Duodenal mucosa (tissue), 2 donors: Measurements from ENCODE around the gene ATP5F1D.
A peak's percentile ranks its signal among the peaks of the same experiment; 100 is the strongest.

ENCODE experiments used
- H3K27ac ChIP-seq: one replicate; pipeline ENCODE4 v1.7.0; 2013; ENCODE audit warnings: low read depth, low read length
- H3K27me3 ChIP-seq, 2 donors: one replicate each; pipeline ENCODE4 v1.7.0; 2013; ENCODE audit warnings: low read length in 2 of 2, control low read depth in 1 of 2; ENCODE audit not compliant: insufficient read depth in 2 of 2, control insufficient read depth in 1 of 2
- H3K36me3 ChIP-seq, 2 donors: one replicate each; pipeline ENCODE4 v1.7.0; 2013; ENCODE audit warnings: low read length in 2 of 2, control low read depth in 1 of 2; ENCODE audit not compliant: insufficient read depth in 2 of 2, control insufficient read depth in 1 of 2
- H3K4me1 ChIP-seq, 2 donors: one replicate each; pipeline ENCODE4 v1.7.0; 2013; ENCODE audit warnings: low read length in 2 of 2, control low read depth in 1 of 2; ENCODE audit not compliant: insufficient read depth in 2 of 2, control insufficient read depth in 1 of 2
- H3K4me3 ChIP-seq, 2 donors: one replicate each; pipeline ENCODE4 v1.7.0; 2013; ENCODE audit warnings: low read length in 2 of 2, low read depth in 1 of 2
- H3K9ac ChIP-seq, 2 donors: one replicate each; pipeline ENCODE4 v1.7.0; 2013; ENCODE audit warnings: low read length in 2 of 2, low read depth in 1 of 2
- H3K9me3 ChIP-seq, 2 donors: one replicate each; pipeline ENCODE4 v1.7.0; 2013; ENCODE audit warnings: low read length in 2 of 2, control low read depth in 1 of 2; ENCODE audit not compliant: control insufficient read depth in 1 of 2

ATP5F1D gene

GRCh38 chr19:1283917-1284292 lies 42.4 kb downstream of the ATP5F1D start:
- Histone ChIP-seq H3K9ac (peak overlapping the region; percentile 33 to 67), H3K27me3 (peaks cover 3 to 18% of the 10 kb centered on the region in 2 donors), H3K27ac (peak overlapping the region; percentile 92), H3K36me3 (peaks cover 5 to 7% of the 10 kb centered on the region in 2 donors), H3K4me1 (peaks cover 25 to 27% of the 10 kb centered on the region in 2 donors), H3K4me3 (peak overlapping the region; percentile 28 to 60), H3K9me3 (no peaks in the 10 kb centered on the region)

- H3K36me3 ChIP-seq: peaks cover under 1 to 2% of the 10 kb centered on the region in 2 donors
- peak overlapping the region in 1 of 2 donors; percentile 60 for H3K4me3 ChIP-seq
- no peaks in the 10 kb centered on the region for H3K9me3 ChIP-seq
- peaks cover 27% of the 10 kb centered on the region in 2 donors for H3K4me1 ChIP-seq
- H3K27ac ChIP-seq: peak overlapping the region; percentile 92
- H3K9ac ChIP-seq: peak overlapping the region; percentile 60 to 67
- H3K27me3 ChIP-seq: peaks cover 3 to 18% of the 10 kb centered on the region in 2 donors
These were observed 42.9 kb downstream of the ATP5F1D start for GRCh38 chr19:1284293-1284978.

DNA sequence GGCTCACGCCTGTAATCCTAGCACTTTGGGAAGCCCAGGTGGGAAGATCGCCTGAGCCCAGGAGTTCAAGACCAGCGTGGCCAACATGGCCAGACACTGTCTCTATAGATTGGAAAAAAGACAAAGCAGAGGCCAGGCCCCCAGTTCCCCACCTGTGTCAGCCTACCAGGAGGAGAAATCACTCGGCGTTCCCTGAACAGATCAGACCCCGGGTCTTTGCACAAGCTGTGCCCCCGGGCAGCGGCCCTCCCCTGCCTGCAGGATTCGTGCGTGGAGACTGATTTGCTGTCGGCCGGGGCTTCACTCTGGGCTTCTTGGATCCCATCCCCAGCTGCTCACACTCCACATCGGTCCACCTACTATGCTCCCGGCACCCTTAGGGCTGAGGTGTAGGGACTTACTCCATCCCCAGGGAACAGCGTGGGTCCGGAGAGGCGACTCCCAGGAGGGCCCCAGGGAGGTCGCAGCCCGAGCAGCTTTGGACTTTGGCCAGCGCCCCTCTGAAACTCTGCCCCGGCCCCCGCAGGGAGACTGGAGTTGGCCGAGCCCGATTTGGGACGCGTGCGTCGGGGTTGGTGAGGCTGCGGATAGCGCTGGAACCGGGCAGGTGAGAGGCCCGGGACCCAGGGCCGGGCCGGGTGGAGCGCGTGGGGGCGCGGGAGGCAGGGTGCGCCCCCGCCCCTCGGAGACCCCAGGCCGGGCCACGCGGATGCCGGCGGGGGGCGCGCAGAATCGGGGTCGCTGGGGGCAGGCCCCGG lies 43.6 kb downstream of the ATP5F1D start:
- H3K9ac ChIP-seq: peak overlapping the region; percentile 60 to 67
- H3K4me1 ChIP-seq: peaks cover 27 to 28% of the 10 kb centered on the region in 2 donors
- H3K27ac ChIP-seq: peak overlapping the region; percentile 92
- peaks cover 3 to 18% of the 10 kb centered on the region in 2 donors for H3K27me3 ChIP-seq
- no peaks in the 10 kb centered on the region for H3K36me3 ChIP-seq
- H3K9me3 ChIP-seq: no peaks in the 10 kb centered on the region
- no peak overlapping the region for H3K4me3 ChIP-seq

DNA sequence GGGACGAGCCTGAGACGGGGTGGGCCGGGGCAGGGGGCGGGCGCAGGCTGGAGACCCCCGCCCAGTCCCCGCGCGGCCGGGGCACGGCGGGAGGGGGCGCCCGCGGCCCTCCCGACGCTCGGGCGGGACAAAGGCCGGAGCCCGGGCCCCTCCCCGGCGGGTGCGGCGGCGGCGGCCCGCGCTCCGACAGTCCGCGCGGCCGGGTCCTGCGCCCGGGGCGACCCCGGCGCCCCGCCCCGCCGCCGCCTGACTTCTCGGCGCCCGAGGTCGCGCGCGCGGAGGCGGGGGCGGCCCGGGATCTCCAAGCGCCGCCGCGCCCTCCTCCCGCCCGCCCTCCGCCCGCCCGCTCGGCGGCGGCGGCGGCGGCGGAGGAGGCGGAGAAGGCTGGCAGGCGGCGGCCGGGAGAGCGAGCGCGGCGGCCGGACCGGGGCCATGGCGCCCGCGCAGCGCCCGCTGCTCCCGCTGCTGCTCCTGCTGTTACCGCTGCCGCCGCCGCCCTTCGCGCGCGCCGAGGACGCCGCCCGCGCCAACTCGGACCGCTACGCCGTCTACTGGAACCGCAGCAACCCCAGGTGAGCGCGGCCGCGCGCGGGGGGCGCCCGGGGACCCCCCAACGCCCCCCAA lies 44.3 kb downstream of the ATP5F1D start, which contains the start of gene EFNA2:
Gene EFNA2 (plus strand): TSS at position 137 of the 624 bp plus-strand sequence. CDS start 296 bp downstream, at position 433.
- no peaks in the 10 kb centered on the region for H3K9me3 ChIP-seq
- H3K4me3 ChIP-seq: peak within 1 kb of the TSS; percentile 70 to 72
- H3K9ac ChIP-seq: peak within 1 kb of the TSS; percentile 60 to 67
- H3K4me1 ChIP-seq: peaks cover 27 to 35% of the 10 kb centered on the region in 2 donors
- H3K27me3 ChIP-seq: peaks cover 3 to 18% of the 10 kb centered on the region in 2 donors
- no peaks in the 10 kb centered on the region for H3K36me3 ChIP-seq
- H3K27ac ChIP-seq: peak within 1 kb of the TSS; percentile 92

DNA sequence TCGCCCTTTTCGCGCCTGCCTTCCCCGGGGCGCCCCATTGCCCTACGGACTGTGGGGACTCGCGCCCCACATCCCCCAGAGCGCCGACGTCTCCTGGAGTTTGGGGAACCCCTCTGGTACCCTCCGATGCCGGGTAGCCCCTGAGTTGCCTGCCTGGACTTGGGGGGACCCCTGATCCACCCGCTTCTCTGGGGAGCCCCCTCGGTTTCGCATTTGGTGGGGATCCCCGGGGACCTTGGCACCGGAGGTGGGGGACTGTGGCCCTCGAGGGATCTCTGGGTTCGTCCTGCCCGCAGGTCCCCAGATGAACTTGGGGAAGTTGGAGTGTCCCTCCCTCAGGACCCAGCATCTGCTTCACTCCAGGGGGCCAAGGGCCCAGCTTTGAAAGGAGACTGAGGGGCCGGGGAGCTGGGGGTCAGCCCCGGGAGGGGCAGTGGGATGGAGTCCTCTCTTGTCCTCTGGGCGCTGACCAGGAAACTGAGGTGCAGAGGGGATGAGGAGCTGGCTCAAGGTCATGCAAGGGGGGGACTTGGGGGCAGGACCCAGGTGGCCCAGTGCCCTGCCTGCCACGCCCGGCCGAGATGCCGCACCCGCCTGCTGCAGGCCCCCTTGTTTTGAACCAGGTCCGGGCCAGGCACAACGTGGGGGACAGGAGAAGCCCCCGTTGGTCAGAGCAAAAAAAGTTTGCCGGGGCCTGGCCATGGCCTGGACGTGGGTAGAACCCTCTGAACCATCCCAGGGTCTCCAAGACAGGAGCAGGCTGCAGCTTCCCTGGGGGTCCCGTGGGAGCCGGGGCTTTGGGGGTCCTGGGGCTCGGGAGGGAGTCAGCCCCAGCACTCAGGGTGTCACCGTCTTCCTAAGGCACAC lies 45.2 kb downstream of the ATP5F1D start:
- H3K9ac ChIP-seq: peak overlapping the region; percentile 57 to 66
- peak overlapping the region; percentile 44 for H3K27ac ChIP-seq
- peak overlapping the region; percentile 70 to 72 for H3K4me3 ChIP-seq
- no peaks in the 10 kb centered on the region for H3K36me3 ChIP-seq
- peaks cover 3 to 18% of the 10 kb centered on the region in 2 donors for H3K27me3 ChIP-seq
- no peaks in the 10 kb centered on the region for H3K9me3 ChIP-seq
- H3K4me1 ChIP-seq: peaks cover 34 to 43% of the 10 kb centered on the region in 2 donors

GRCh38 chr19:1287354-1288225 lies 46.0 kb downstream of the ATP5F1D start:
- H3K27me3 ChIP-seq: peaks cover 5 to 18% of the 10 kb centered on the region in 2 donors
- no peaks in the 10 kb centered on the region for H3K36me3 ChIP-seq
- H3K4me3 ChIP-seq: peak overlapping the region; percentile 70 to 72
- H3K27ac ChIP-seq: no peak overlapping the region
- no peaks in the 10 kb centered on the region for H3K9me3 ChIP-seq
- H3K9ac ChIP-seq: peak overlapping the region in 1 of 2 donors; percentile 66
- peaks cover 41 to 51% of the 10 kb centered on the region in 2 donors for H3K4me1 ChIP-seq

DNA sequence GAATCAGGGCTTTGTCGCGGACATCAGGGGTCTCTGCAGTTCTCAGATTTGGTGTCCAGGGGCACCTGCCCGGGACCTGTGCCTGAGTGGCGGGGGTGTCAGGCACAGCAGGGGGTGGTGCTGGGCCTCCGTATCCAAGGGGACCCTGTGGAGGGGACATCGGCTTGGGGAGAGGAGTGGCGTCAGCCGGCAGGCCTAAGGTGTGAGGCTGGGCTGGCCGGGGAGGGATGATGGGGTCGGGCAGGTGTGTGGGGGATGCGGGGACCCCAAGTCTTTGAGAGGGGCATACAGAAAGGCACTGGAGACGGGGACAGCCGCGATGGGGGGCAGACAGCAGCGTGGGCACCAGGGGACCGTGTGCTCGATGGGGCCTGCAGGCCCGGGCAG lies 46.7 kb downstream of the ATP5F1D start:
- no peaks in the 10 kb centered on the region for H3K36me3 ChIP-seq
- H3K9ac ChIP-seq: no peak overlapping the region
- no peak overlapping the region for H3K27ac ChIP-seq
- H3K27me3 ChIP-seq: peaks cover 5 to 18% of the 10 kb centered on the region in 2 donors
- H3K4me3 ChIP-seq: peak overlapping the region in 1 of 2 donors; percentile 35
- peaks cover 37 to 51% of the 10 kb centered on the region in 2 donors for H3K4me1 ChIP-seq
- H3K9me3 ChIP-seq: no peaks in the 10 kb centered on the region

DNA sequence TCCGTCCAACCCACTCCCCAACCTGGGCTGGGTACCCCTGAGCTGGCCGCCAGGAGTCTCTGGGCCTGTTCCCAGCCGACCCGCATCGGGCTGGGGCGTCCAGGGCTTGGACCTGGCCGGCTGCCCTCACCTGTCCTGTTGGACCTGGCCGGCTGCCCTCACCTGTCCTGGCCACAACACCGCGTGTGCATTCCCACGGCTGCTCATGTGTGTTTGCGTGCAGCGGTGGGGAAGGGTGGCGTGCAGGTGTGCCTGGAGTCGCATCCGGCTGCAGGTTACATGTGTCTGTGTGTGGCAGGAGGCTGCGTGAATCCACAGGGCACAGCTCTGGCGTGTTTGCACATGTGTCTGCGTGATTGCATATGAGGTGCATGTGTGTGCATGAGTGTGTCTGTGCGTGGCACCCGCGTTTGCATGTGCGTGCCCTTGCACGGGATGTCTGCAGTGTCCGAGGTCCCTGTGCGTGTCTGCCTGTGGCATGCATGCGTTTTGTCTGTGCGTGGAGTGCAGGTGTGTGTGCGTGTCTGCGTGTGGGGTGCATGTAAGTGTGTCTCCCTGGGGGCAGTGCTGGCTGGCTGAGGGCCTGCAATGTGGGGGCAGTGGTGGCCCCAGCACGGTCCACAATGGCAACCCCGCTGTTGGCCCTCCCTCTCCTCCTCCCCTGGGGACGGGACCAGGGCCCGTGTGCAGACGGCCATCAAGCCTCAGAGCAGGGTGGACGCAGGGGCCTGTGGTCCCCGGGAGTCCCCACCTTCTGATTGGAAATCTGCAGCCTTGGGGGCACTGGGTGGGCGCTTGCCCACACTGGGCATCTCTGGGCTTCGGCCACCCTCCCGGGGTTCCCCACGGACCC lies 47.5 kb downstream of the ATP5F1D start:
- no peak overlapping the region for H3K9ac ChIP-seq
- no peak overlapping the region for H3K27ac ChIP-seq
- no peaks in the 10 kb centered on the region for H3K9me3 ChIP-seq
- H3K36me3 ChIP-seq: no peaks in the 10 kb centered on the region
- peaks cover 29 to 44% of the 10 kb centered on the region in 2 donors for H3K4me1 ChIP-seq
- H3K4me3 ChIP-seq: no peak overlapping the region
- peaks cover 5 to 18% of the 10 kb centered on the region in 2 donors for H3K27me3 ChIP-seq
